Measurements from ENCODE around the gene STH.

DNA sequence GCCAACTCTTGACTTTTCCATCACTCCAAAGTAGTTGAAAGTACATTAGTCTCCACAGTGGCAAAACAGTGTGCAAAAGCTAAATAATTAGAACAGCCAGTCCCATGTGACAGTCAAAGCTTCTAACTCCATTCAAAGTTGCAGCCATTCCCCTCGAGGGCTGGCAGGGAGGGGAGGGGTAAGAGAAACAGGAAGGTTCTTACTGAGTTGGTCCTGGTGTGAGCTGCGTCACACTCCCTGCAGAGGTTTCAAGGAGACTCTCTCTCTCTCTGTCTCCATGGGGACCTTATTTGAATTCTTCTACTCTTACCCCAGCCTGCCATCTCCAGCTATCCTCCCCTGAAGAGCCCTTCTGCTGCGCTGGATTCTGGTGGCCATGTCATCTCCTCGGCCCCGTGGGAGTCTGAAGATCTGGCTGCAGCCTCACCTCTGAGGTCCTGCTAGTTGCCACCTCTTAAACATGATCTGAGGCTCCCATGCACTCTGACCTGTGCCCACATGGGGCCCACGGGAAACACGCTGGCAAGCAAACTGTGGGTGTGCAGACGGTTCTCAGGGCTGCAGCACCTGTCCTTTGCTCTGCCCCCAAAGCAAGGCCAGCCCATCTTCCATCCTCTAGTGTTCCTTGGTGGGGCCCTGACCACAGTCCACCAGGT is 23.3 kb upstream of the STH start:
- TF ChIP-seq, protein P1, sequence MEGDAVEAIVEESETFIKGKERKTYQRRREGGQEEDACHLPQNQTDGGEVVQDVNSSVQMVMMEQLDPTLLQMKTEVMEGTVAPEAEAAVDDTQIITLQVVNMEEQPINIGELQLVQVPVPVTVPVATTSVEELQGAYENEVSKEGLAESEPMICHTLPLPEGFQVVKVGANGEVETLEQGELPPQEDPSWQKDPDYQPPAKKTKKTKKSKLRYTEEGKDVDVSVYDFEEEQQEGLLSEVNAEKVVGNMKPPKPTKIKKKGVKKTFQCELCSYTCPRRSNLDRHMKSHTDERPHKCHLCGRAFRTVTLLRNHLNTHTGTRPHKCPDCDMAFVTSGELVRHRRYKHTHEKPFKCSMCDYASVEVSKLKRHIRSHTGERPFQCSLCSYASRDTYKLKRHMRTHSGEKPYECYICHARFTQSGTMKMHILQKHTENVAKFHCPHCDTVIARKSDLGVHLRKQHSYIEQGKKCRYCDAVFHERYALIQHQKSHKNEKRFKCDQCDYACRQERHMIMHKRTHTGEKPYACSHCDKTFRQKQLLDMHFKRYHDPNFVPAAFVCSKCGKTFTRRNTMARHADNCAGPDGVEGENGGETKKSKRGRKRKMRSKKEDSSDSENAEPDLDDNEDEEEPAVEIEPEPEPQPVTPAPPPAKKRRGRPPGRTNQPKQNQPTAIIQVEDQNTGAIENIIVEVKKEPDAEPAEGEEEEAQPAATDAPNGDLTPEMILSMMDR (conservative IDR thresholded peaks at IDR 0.05 in 1 of 2, IDR thresholded peaks at IDR 0.05 in 1 of 2; ENCODE audit: low read depth in 1 of 2, low read length in 2 of 2), result no peak
- no peak for TF ChIP-seq EZH2 (IDR thresholded peaks at IDR 0.05; ENCODE audit: low read length, missing control alignments)
